GM19240 (cell line): Measurements from ENCODE around the gene MRPS18C.

Experiments used
- DNase-seq: peaks from one replicate; pipeline ENCODE4 v3.0.0; 2011; ENCODE audit warnings: low spot score; ENCODE audit not compliant: insufficient read length

Gene MRPS18C

GRCh38 chr4:83455281-83456183, at the start of gene MRPS18C, which contains the start of gene HELQ:
Gene MRPS18C (plus strand): TSS chr4:83456058. CDS start chr4:83456078, 20 bp downstream.
Gene HELQ (minus strand): TSS chr4:83455823. CDS start chr4:83455693, 130 bp downstream.
- peak; percentile 91 for DNase-seq

GRCh38 chr4:83408908-83409307, 47.0 kb upstream of the MRPS18C start:
- no peak for DNase-seq

GRCh38 chr4:83413676-83414075, 42.2 kb upstream of the MRPS18C start:
- no peak for DNase-seq

- DNase-seq, result no peak
Observed at GRCh38 chr4:83417566-83417965, 38.3 kb upstream of the MRPS18C start.

- no peak for DNase-seq
Observed at GRCh38 chr4:83418211-83418610, 37.6 kb upstream of the MRPS18C start.

- no peak for DNase-seq
Observed at GRCh38 chr4:83431200-83431599, 24.7 kb upstream of the MRPS18C start.

GRCh38 chr4:83436680-83437079, 19.2 kb upstream of the MRPS18C start:
- no peak for DNase-seq

- no peak for DNase-seq
Observed at GRCh38 chr4:83438719-83439118, 17.1 kb upstream of the MRPS18C start.

GRCh38 chr4:83440148-83440814, 15.6 kb upstream of the MRPS18C start:
- no peak for DNase-seq

GRCh38 chr4:83440899-83441298, 15.0 kb upstream of the MRPS18C start:
- no peak for DNase-seq

GRCh38 chr4:83449009-83449408, 6.8 kb upstream of the MRPS18C start:
- no peak for DNase-seq

- no peak for DNase-seq
Observed at GRCh38 chr4:83454686-83455085, 1.2 kb upstream of the MRPS18C start.

GRCh38 chr4:83456184-83456501, 285 bp downstream of the MRPS18C start:
- no peak for DNase-seq

GRCh38 chr4:83473423-83473822, 17.6 kb downstream of the MRPS18C start:
- DNase-seq, result no peak

- DNase-seq, result no peak
Observed at GRCh38 chr4:83473966-83474365, 18.1 kb downstream of the MRPS18C start.

- peak; percentile 90 for DNase-seq
Observed at GRCh38 chr4:83484500-83485461, 28.9 kb downstream of the MRPS18C start, which contains the start of gene ABRAXAS1. Gene ABRAXAS1 (minus strand): TSS chr4:83485100. CDS start chr4:83485072, 28 bp downstream.

- DNase-seq, result no peak
Observed at GRCh38 chr4:83486457-83487129, 30.7 kb downstream of the MRPS18C start.

- DNase-seq, result no peak
Observed at GRCh38 chr4:83489711-83490326, 34.0 kb downstream of the MRPS18C start.

- DNase-seq, result peak; percentile 31
Observed at GRCh38 chr4:83490876-83491450, 35.1 kb downstream of the MRPS18C start.
